Measurements from ENCODE around the gene NTN1. TPM values are rescaled to one million over a fixed set of nuclear protein-coding genes. Genes with fewer than 3 reads are reported as not detected.

Gene NTN1
- total and polyA plus RNA-seq, 2 of the 4 experiments (the other 2 are of a cell fraction), result under 0.01 to 0.07 TPM

DNA sequence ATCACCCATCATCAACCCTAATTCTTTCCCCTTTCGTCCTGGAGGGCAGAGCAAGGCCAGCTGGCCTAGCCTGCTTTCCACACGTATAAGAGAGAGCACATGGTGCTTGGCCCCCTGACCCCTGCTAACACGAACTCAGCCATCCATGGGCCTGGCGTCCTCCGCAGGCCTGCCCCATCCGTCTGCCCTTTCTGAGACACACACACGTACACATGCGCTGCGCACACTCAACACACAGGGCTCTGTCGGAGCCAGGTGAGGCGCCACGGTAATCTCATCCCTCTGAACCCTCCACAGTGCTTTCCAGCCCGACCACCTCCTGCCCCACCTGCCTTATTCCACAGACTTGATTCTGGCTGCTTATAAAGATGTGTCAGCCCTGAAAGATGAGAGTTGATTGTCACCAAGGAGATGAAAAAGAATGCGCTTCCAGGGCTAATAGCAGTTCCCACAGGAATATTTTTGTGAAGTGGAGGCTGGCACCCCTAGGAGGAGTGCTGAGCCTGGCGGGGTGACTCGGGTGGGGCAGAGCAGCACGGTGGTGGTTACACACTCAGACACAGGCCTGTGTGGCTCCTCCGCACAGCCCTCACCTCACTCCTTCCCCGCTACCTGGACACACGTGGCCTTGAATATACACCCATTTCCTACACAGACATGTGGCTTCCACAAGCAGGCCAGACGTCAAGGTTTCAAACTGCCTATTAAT lies 228.1 kb downstream of the NTN1 start:
- no peak overlapping the region for H3K23ac ChIP-seq (ENCODE audit: low read depth, low read length)
- no peaks in the 10 kb centered on the region for H3K9me1 ChIP-seq (ENCODE audit: insufficient read depth, low read length)
- no peaks in the 10 kb centered on the region for H4K20me1 ChIP-seq (ENCODE audit: insufficient read depth, low read length)
- H3K56ac ChIP-seq (ENCODE audit: extremely low read depth, insufficient read depth, low read length), result no peak overlapping the region
- DNase-seq, result no peak
- no peak overlapping the region for H3K18ac ChIP-seq (ENCODE audit: low read depth, low read length)
- TF ChIP-seq CEBPB (IDR thresholded peaks at IDR 0.05; ENCODE audit: low read depth, low read length) (no peak), SMC3 (IDR thresholded peaks at IDR 0.05; ENCODE audit: low read depth, low read length) (no peak), NFE2L2 (IDR thresholded peaks at IDR 0.05; ENCODE audit: low read depth, low read length) (no peak), RFX5 (IDR thresholded peaks at IDR 0.05; ENCODE audit: low read depth, low read length) (no peak)
- TF ChIP-seq, protein P1, sequence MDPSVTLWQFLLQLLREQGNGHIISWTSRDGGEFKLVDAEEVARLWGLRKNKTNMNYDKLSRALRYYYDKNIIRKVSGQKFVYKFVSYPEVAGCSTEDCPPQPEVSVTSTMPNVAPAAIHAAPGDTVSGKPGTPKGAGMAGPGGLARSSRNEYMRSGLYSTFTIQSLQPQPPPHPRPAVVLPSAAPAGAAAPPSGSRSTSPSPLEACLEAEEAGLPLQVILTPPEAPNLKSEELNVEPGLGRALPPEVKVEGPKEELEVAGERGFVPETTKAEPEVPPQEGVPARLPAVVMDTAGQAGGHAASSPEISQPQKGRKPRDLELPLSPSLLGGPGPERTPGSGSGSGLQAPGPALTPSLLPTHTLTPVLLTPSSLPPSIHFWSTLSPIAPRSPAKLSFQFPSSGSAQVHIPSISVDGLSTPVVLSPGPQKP (IDR thresholded peaks at IDR 0.05; ENCODE audit: borderline replicate concordance, low read depth, low read length), result no peak
- no peak overlapping the region for H2BK20ac ChIP-seq (ENCODE audit: low read depth, low read length)
- 75% methylated on average over 6 of the region's 21 CpGs; no CpG with 5 or more reads in 1 of the 2 experiments for WGBS, 2 experiments (ENCODE audit: extremely low coverage in 2 of 2, insufficient read length in 1 of 2)
- H3K36me3 ChIP-seq (ENCODE audit: control insufficient read depth, insufficient read depth, low read length), result no peaks in the 10 kb centered on the region; the same call in 1 of the 2 replicates
- H3K9me3 ChIP-seq (ENCODE audit: control insufficient read depth, insufficient read depth, low read length), result no peaks in the 10 kb centered on the region
- H4K8ac ChIP-seq (ENCODE audit: low read depth in 2 of 2, low read length in 2 of 2), result no peak overlapping the region
- H3K14ac ChIP-seq (replicated peaks; ENCODE audit: low read depth, low read length), result no peak overlapping the region
- ChIA-PET CTCF (interaction anchor here (0.6 kb wide), 1 partner anchor 30 kb away, joined by 3 read pairs; no protein-coding TSS in a partner anchor), POLR2A (ENCODE audit: unreplicated experiment) (no interaction called here)
- no peak overlapping the region for H2BK120ac ChIP-seq (ENCODE audit: low read depth, low read length)
- BruUV-seq (replicated peaks), result no TSS peak
- ATAC-seq (ENCODE audit: low read depth), result no peak
- no peak overlapping the region for H4K5ac ChIP-seq (ENCODE audit: low read depth, low read length)
- H4K91ac ChIP-seq (ENCODE audit: insufficient read depth, low read depth, low read length), result no peak overlapping the region
- no peaks in the 10 kb centered on the region for H3K27me3 ChIP-seq (ENCODE audit: control insufficient read depth, insufficient read depth, low read length)
- no peak overlapping the region for H2BK15ac ChIP-seq (ENCODE audit: low read depth, low read length)
- no peak overlapping the region for H3K4me3 ChIP-seq (ENCODE audit: insufficient read depth, low read depth, low read length)
- H2AK5ac ChIP-seq (ENCODE audit: low read depth, low read length), result no peak overlapping the region
- no peak overlapping the region for H3K4ac ChIP-seq (ENCODE audit: low read depth, low read length)
- dilution Hi-C loops (cut with HindIII; ENCODE audit: low sequenced_read_pairs, unreplicated experiment), result no loop called here
- H2AFZ ChIP-seq (replicated peaks; ENCODE audit: low read length, poor library complexity), result no peak overlapping the region
- H2BK5ac ChIP-seq (ENCODE audit: low read depth, low read length, poor library complexity, severe bottlenecking), result no peak overlapping the region
- no peak overlapping the region for H3K4me2 ChIP-seq (ENCODE audit: low read depth, low read length)
- in situ Hi-C loops (cut with MboI; ENCODE audit: low sequenced_read_pairs), result no loop called here
- no peak overlapping the region for H3K27ac ChIP-seq (ENCODE audit: insufficient read depth, low read length)
- no peaks in the 10 kb centered on the region for H3K79me1 ChIP-seq (ENCODE audit: low read depth in 1 of 2, low read length in 2 of 2)
- peaks cover 4% of the 10 kb centered on the region; the same call in 1 of the 2 replicates for H3K4me1 ChIP-seq (ENCODE audit: control insufficient read depth, insufficient read depth, low read length)
- H2AK9ac ChIP-seq (replicated peaks; ENCODE audit: low read depth, low read length, poor library complexity), result no peak overlapping the region
- no peak overlapping the region for H3K9ac ChIP-seq (ENCODE audit: low read depth, low read length)
- intact Hi-C loops (cut with micrococcal nuclease), result no loop called here
